ENCODE data around the gene TEX38. TPM values are rescaled to one million over a fixed set of nuclear protein-coding genes. Genes with fewer than 3 reads are reported as not detected.
"Not testable (repeated sequence)": the region's sequence is repeated elsewhere in the genome, so short reads cannot be mapped to it uniquely, and the experiment has no call there.

TEX38 gene
- total RNA-seq, 1 donor from 2014 or later, result not detected

DNA sequence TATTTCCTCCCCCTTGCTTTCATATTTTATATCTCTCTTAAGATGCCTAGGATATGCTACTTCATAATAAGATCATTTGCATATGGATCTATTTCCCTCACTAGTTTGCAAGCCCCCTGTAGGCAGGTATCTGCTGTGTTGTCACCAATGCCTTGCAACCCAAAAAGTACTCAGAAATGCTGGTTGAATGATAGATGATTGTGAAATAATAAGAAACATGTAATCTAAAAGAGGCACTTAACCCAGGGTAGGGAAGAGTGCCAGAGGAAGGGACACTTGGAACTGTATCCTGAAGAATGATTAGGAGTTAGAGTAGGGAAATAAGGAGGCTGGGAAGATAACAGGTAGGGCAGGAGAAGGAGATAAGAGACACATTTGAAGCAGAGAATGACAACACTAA lies 15.8 kb upstream of the TEX38 start:
- TF ChIP-seq, protein P1, sequence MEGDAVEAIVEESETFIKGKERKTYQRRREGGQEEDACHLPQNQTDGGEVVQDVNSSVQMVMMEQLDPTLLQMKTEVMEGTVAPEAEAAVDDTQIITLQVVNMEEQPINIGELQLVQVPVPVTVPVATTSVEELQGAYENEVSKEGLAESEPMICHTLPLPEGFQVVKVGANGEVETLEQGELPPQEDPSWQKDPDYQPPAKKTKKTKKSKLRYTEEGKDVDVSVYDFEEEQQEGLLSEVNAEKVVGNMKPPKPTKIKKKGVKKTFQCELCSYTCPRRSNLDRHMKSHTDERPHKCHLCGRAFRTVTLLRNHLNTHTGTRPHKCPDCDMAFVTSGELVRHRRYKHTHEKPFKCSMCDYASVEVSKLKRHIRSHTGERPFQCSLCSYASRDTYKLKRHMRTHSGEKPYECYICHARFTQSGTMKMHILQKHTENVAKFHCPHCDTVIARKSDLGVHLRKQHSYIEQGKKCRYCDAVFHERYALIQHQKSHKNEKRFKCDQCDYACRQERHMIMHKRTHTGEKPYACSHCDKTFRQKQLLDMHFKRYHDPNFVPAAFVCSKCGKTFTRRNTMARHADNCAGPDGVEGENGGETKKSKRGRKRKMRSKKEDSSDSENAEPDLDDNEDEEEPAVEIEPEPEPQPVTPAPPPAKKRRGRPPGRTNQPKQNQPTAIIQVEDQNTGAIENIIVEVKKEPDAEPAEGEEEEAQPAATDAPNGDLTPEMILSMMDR (IDR thresholded peaks at IDR 0.05), result no peak
- Histone ChIP-seq H3K27ac (no peak overlapping the region), H3K36me3 (peaks cover 74% of the 10 kb centered on the region)

DNA sequence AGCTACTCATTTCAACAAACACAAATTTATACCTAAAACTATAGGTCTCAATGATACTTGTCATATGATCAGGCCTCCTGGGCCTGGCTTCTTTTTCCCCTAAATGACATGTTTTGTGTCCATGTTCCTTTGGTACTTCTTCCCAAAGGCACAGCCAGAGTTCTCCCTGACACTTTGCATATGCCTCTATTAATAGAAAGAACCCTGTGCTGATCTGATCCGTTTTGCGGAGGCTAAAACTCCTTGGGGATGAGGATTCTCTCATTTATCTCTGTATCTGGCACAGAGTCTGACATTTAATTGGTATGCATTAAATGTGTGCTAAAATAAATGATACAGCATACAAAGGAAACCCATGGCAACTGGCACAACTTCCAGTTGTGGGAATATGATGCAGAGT lies 15.0 kb upstream of the TEX38 start:
- Histone ChIP-seq H3K27me3 (ENCODE audit: low read depth) (no peaks in the 10 kb centered on the region), H3K9me3 (no peaks in the 10 kb centered on the region), H3K4me1 (no peaks in the 10 kb centered on the region), H3K36me3 (peaks cover 74% of the 10 kb centered on the region), H3K4me3 (no peak overlapping the region), H3K27ac (no peak overlapping the region)
- DNase-seq, result no peak
- no peak for ATAC-seq
- intact Hi-C loops (cut with DNase I), result no loop called here
- TF ChIP-seq, protein P1 (IDR thresholded peaks at IDR 0.05), result no peak

More for the DNA sequence above, 15.8 kb upstream of the TEX38 start:
- intact Hi-C loops (cut with DNase I), result no loop called here
- no peak overlapping the region for H3K4me3 ChIP-seq
- no peaks in the 10 kb centered on the region for H3K27me3 ChIP-seq (ENCODE audit: low read depth)
- DNase-seq, result no peak
- no peak for ATAC-seq
- H3K4me1 ChIP-seq, result no peaks in the 10 kb centered on the region
- H3K9me3 ChIP-seq, result no peaks in the 10 kb centered on the region

DNA sequence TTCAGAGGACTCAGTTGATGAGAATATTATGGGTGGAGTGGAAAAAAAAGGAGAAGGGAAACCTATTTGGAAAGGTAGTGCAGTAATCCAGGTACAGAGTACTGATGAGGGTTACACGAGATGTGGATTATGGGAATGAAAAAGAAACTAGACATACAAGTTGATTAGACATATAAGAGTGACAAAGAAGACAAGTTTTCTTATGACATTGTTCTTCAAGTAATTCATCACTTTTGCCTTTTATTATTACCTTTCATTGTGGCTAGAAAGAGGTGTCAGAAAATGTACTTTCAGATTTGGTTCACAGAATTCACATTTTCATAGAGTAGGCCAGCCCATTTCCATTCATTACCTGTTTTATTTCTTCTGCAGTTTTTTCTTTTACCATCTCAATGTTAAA lies 13.9 kb upstream of the TEX38 start:
- Histone ChIP-seq H3K36me3 (peaks cover 69% of the 10 kb centered on the region), H3K27me3 (ENCODE audit: low read depth) (no peaks in the 10 kb centered on the region), H3K9me3 (no peaks in the 10 kb centered on the region), H3K4me3 (no peak overlapping the region), H3K27ac (no peak overlapping the region), H3K4me1 (no peaks in the 10 kb centered on the region)
- ATAC-seq, result no peak
- intact Hi-C loops (cut with DNase I), result no loop called here
- TF ChIP-seq, protein P1 (IDR thresholded peaks at IDR 0.05), result no peak
- no peak for DNase-seq

DNA sequence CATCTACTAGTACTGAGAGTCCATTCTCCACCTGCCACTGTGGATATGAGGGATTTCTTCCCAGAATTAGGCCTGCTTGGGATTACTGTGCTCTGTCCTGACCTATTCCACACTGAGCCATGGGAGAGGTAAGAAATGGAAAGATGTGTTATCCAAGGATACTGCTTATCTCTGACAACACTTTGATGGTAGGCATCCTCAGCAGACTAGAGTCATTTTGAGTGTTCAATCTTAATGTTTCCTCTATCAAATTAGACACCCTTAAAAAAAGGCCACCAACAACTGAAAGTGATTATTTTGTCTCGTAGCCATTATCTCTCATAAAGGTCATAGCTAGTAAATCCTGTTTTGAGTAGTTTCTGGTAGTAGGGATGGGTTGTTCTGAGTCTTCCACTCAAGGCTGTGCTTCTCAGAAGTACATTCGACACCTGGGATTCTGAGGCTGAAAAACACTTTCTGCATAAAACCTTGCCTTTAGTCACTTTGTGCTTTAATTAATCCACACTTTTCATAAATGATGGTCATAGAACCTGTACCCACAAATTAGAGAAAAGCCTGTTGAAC lies 12.3 kb upstream of the TEX38 start:
- no peak for ATAC-seq
- Histone ChIP-seq H3K9me3 (no peaks in the 10 kb centered on the region), H3K4me1 (no peaks in the 10 kb centered on the region), H3K4me3 (no peak overlapping the region), H3K27me3 (ENCODE audit: low read depth) (no peaks in the 10 kb centered on the region), H3K27ac (no peak overlapping the region), H3K36me3 (peaks cover 66% of the 10 kb centered on the region)
- intact Hi-C loops (cut with DNase I), result no loop called here
- DNase-seq, result no peak
- TF ChIP-seq, protein P1 (IDR thresholded peaks at IDR 0.05), result no peak

DNA sequence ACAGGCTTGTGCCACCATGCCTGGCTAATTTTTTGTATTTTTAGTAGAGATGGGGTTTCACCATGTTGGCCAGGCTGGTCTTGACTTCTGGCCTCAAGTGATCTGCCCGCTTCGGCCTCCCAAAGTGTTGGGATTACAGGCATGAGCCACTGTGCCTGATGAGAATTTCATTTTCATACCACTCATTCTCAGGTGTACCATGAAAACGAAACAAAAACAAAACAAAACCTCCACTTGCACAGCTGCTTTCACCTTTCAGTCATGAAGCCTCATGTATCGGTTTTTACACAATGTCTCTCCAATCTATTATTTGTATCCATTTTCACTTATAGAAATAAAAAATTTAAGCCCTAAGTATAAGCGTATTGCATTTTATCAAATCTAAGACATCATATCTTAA lies 11.5 kb upstream of the TEX38 start:
- ATAC-seq; H3K27ac ChIP-seq; H3K27me3 ChIP-seq (ENCODE audit: low read depth); H3K4me3 ChIP-seq; intact Hi-C loops (cut with DNase I); H3K4me1 ChIP-seq; DNase-seq; H3K9me3 ChIP-seq: not testable (repeated sequence)
- peaks cover 69% of the 10 kb centered on the region for H3K36me3 ChIP-seq

DNA sequence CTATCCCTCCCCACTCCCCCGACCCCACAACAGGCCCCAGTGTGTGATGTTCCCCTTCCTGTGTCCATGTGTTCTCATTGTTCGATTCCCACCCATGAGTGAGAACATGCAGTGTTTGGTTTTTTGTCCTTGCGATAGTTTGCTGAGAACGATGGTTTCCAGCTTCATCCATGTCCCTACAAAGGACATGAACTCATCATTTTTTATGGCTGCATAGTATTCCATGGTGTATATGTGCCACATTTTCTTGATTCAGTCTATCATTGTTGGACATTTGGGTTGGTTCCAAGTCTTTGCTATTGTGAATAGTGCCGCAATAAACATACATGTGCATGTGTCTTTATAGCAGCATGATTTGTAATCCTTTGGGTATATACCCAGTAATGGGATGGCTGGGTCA lies 8.7 kb upstream of the TEX38 start:
- ATAC-seq; H3K9me3 ChIP-seq; intact Hi-C loops (cut with DNase I); H3K27me3 ChIP-seq (ENCODE audit: low read depth); DNase-seq; H3K4me3 ChIP-seq; H3K27ac ChIP-seq: not testable (repeated sequence)
- Histone ChIP-seq H3K4me1 (peaks cover 21% of the 10 kb centered on the region), H3K36me3 (peaks cover 48% of the 10 kb centered on the region)

DNA sequence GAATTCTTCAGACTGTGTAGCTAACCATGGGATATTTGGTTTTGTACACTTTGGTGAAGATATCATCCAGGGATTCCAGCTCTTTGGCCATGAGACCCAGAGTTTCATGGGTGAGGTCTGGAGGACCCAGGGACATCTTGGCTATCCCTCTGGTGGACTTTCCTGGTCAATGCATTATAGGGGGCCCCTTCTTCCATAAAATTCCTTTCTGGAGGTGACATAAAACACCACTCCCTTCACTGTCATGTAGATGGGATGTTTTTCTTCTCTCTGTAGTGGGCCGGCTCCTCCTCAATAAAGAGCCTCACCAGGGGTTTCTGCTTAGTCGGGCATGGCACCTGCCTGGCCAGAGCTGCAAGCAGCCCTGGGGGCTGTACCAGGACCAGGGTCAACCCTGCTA lies 5.7 kb upstream of the TEX38 start:
- Histone ChIP-seq H3K9me3 (no peaks in the 10 kb centered on the region), H3K36me3 (peaks cover 25% of the 10 kb centered on the region), H3K27me3 (ENCODE audit: low read depth) (no peaks in the 10 kb centered on the region), H3K4me3 (no peak overlapping the region), H3K27ac (no peak overlapping the region), H3K4me1 (peaks cover 21% of the 10 kb centered on the region)
- intact Hi-C loops (cut with DNase I), result no loop called here
- TF ChIP-seq, protein P1 (IDR thresholded peaks at IDR 0.05), result no peak
- no peak for ATAC-seq
- DNase-seq, result no peak
